ENCODE data around the gene ATG4A. TPM values are rescaled to one million over a fixed set of nuclear protein-coding genes. Genes with fewer than 3 reads are reported as not detected.

Gene ATG4A
- total and polyA plus RNA-seq, 8 donors = 12.0 to 18.4 (median 13.9) TPM

- no peaks in the 10 kb centered on the region for H3K9me3 ChIP-seq
- H3K27ac ChIP-seq = no peak overlapping the region
- DNase-seq = no peak
- no peaks in the 10 kb centered on the region for H3K36me3 ChIP-seq
- ATAC-seq = no peak
- no peak overlapping the region for H3K4me3 ChIP-seq
- no peaks in the 10 kb centered on the region for H3K4me1 ChIP-seq
- peaks cover 0 to 4% of the 10 kb centered on the region in 2 donors for H3K27me3 ChIP-seq
- no peak for TF ChIP-seq CTCF (IDR thresholded peaks at IDR 0.05)
- intact Hi-C loops (cut with DNase I) = no loop called here
These were observed 23.0 kb downstream of the ATG4A start for GRCh38 chrX:108114541-108114940.

GRCh38 chrX:108117988-108118387 lies 26.4 kb downstream of the ATG4A start:
- H3K4me1 ChIP-seq = no peaks in the 10 kb centered on the region
- ATAC-seq (no peak), DNase-seq (peak in 2 of 4 donors; percentile 46 to 54)
- H3K4me3 ChIP-seq = no peak overlapping the region
- no peaks in the 10 kb centered on the region for H3K36me3 ChIP-seq
- intact Hi-C loops (cut with DNase I) = no loop called here
- no peaks in the 10 kb centered on the region for H3K9me3 ChIP-seq
- no peak for TF ChIP-seq CTCF (IDR thresholded peaks at IDR 0.05)
- peaks cover 0 to 6% of the 10 kb centered on the region in 2 donors for H3K27me3 ChIP-seq
- no peak overlapping the region for H3K27ac ChIP-seq

- ATAC-seq (peak; percentile 58), DNase-seq (no peak)
- Histone ChIP-seq H3K4me1 (no peaks in the 10 kb centered on the region), H3K9me3 (no peaks in the 10 kb centered on the region), H3K27me3 (peaks cover 0 to 2% of the 10 kb centered on the region in 2 donors), H3K4me3 (no peak overlapping the region), H3K36me3 (no peaks in the 10 kb centered on the region), H3K27ac (no peak overlapping the region)
- intact Hi-C loops (cut with DNase I) = no loop called here
- TF ChIP-seq CTCF (IDR thresholded peaks at IDR 0.05) = no peak
These were observed 29.7 kb downstream of the ATG4A start for GRCh38 chrX:108121291-108121690.

- peak in 1 of 4 donors; percentile 6 for DNase-seq
- no peak overlapping the region for H3K4me3 ChIP-seq
- no peak overlapping the region for H3K27ac ChIP-seq
- no peak for ATAC-seq
- peaks cover 0 to 2% of the 10 kb centered on the region in 2 donors for H3K27me3 ChIP-seq
- H3K36me3 ChIP-seq = peaks cover 0 to 5% of the 10 kb centered on the region in 2 donors
- no peaks in the 10 kb centered on the region for H3K9me3 ChIP-seq
- intact Hi-C loops (cut with DNase I) = no loop called here
- H3K4me1 ChIP-seq = no peaks in the 10 kb centered on the region
- TF ChIP-seq CTCF (IDR thresholded peaks at IDR 0.05) = no peak
These were observed 31.2 kb downstream of the ATG4A start for GRCh38 chrX:108122748-108123147.

GRCh38 chrX:108123591-108124366 lies 32.2 kb downstream of the ATG4A start:
- H3K36me3 ChIP-seq = peaks cover 0 to 5% of the 10 kb centered on the region in 2 donors
- H3K27ac ChIP-seq = no peak overlapping the region
- no peaks in the 10 kb centered on the region for H3K9me3 ChIP-seq
- no peaks in the 10 kb centered on the region for H3K4me1 ChIP-seq
- TF ChIP-seq CTCF (IDR thresholded peaks at IDR 0.05) = no peak
- DNase-seq (no peak), ATAC-seq (no peak)
- no peak overlapping the region for H3K4me3 ChIP-seq
- H3K27me3 ChIP-seq = peaks cover 0 to 2% of the 10 kb centered on the region in 2 donors
- intact Hi-C loops (cut with DNase I) = no loop called here
